Activated CD4-positive, alpha-beta memory T cell treated with anti-CD3 and anti-CD28 coated beads for 36 hours (primary cell): Measurements from ENCODE around the gene P3H2. TPM values are rescaled to one million over a fixed set of nuclear protein-coding genes. Genes with fewer than 3 reads are reported as not detected.
"Not testable (repeated sequence)": the region's sequence is repeated elsewhere in the genome, so short reads cannot be mapped to it uniquely, and the experiment has no call there.

Experiments
- CTCF ChIA-PET: fragments of 350-600 bp; sonication (Branson Sonifier 250); formaldehyde crosslinking; loops from one replicate; lab custom pipeline; 2021; ENCODE audit warnings: antibody characterized with exemption, inconsistent platforms; lab: Charles Lee
- POLR2A ChIA-PET: fragments of 350-600 bp; sonication (Branson Sonifier 250); formaldehyde crosslinking; loops from one replicate; lab custom pipeline; 2021; ENCODE audit warnings: antibody characterized with exemption; lab: Charles Lee
- DNase-seq: peaks from one replicate; pipeline ENCODE4 v3.0.0-alpha.2; 2020
- H3K27ac Mint-ChIP-seq: one replicate; pipeline ENCODE4 v1.8.0; 2021; ENCODE audit warnings: mixed read lengths
- H3K27me3 Mint-ChIP-seq: one replicate; pipeline ENCODE4 v1.8.0; 2021; ENCODE audit warnings: mixed read lengths
- H3K36me3 Mint-ChIP-seq: one replicate; pipeline ENCODE4 v1.8.0; 2021; ENCODE audit warnings: mixed read lengths
- H3K4me1 Mint-ChIP-seq: one replicate; pipeline ENCODE4 v1.8.0; 2021; ENCODE audit warnings: low read depth, mixed read lengths
- H3K4me3 Mint-ChIP-seq: one replicate; pipeline ENCODE4 v1.8.0; 2021; ENCODE audit warnings: mild to moderate bottlenecking, mixed read lengths
- H3K9me3 Mint-ChIP-seq: one replicate; pipeline ENCODE4 v1.8.0; 2021; ENCODE audit warnings: mixed read lengths
- intact Hi-C: fragments of 100-400 bp; cut with micrococcal nuclease; formaldehyde crosslinking; loops from one replicate; pipeline ENCODE4 v1.15.1; 2023
- total RNA-seq, 2 experiments: library from RNA; stranded (reverse); gene quantifications; one replicate each; pipeline ENCODE4 v1.2.3, GENCODE V29; 2021

Gene P3H2
- total RNA-seq, 2 experiments from 2014 or later, result not detected

DNA sequence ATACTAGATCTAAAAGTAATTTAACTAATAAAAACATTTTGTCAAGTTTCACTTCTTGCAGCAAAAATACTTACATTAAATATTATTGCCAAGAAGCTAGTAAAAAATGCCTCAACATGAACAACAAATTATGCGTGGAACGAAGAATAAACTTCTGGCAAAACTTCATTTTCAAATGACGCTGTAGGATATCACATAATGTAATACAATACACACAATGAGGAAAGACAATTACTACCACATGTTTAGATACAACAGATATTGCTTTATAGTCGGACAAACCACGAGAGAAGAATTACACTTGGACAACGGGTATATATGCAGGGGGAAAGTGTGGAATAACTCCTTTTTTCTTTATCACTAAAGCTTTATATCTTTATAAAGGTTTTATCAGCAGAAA is 21.6 kb downstream of the P3H2 start:
- H3K9me3 Mint-ChIP-seq, result no peaks in the 10 kb centered on the region
- H3K4me1 Mint-ChIP-seq, result no peaks in the 10 kb centered on the region
- DNase-seq, result no peak
- ChIA-PET CTCF (no interaction called here), POLR2A (no interaction called here)
- H3K36me3 Mint-ChIP-seq, result no peaks in the 10 kb centered on the region
- H3K27me3 Mint-ChIP-seq, result peaks cover 4% of the 10 kb centered on the region
- intact Hi-C loops, result no loop called here
- no peak overlapping the region for H3K27ac Mint-ChIP-seq
- H3K4me3 Mint-ChIP-seq, result no peak overlapping the region

- Mint-ChIP-seq H3K9me3 (no peaks in the 10 kb centered on the region), H3K27me3 (peaks cover 2% of the 10 kb centered on the region), H3K4me1 (no peaks in the 10 kb centered on the region), H3K4me3 (no peak overlapping the region), H3K27ac (no peak overlapping the region), H3K36me3 (no peaks in the 10 kb centered on the region)
- DNase-seq, result no peak
- POLR2A ChIA-PET, result no interaction called here
- CTCF ChIA-PET, result no interaction called here
- intact Hi-C loops, result no loop called here
Measured at GRCh38 chr3:190097617-190098016, 23.1 kb downstream of the P3H2 start.

DNA sequence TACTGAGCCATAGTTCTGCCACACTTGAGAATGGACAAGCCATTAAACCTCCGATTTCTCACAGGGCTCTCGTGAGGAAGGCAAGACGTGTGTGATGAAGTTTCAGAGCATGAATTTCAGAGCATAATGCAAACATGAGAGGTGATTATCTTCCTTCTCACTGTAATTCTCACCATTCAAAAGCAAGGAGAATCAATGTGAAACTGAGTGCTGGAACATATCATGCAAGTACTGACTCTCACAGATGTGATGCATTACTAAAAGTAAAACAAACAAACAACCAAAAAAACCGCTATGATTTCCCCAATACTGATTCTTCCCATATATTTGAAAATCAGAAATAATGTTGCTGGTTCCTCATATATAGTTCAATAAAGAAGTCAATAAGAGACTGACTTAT is 23.7 kb downstream of the P3H2 start:
- H3K4me3 Mint-ChIP-seq, result no peak overlapping the region
- peaks cover 2% of the 10 kb centered on the region for H3K27me3 Mint-ChIP-seq
- DNase-seq, result no peak
- no peaks in the 10 kb centered on the region for H3K36me3 Mint-ChIP-seq
- intact Hi-C loops, result no loop called here
- ChIA-PET POLR2A (no interaction called here), CTCF (no interaction called here)
- no peaks in the 10 kb centered on the region for H3K4me1 Mint-ChIP-seq
- no peak overlapping the region for H3K27ac Mint-ChIP-seq
- H3K9me3 Mint-ChIP-seq, result no peaks in the 10 kb centered on the region

- no peak for DNase-seq
- H3K27me3 Mint-ChIP-seq, result peaks cover 4% of the 10 kb centered on the region
- no peak overlapping the region for H3K4me3 Mint-ChIP-seq
- H3K36me3 Mint-ChIP-seq, result no peaks in the 10 kb centered on the region
- no peaks in the 10 kb centered on the region for H3K9me3 Mint-ChIP-seq
- intact Hi-C loops, result no loop called here
- ChIA-PET POLR2A (no interaction called here), CTCF (no interaction called here)
- no peak overlapping the region for H3K27ac Mint-ChIP-seq
- H3K4me1 Mint-ChIP-seq, result no peaks in the 10 kb centered on the region
Measured at GRCh38 chr3:190096345-190096744, 24.4 kb downstream of the P3H2 start.

- Mint-ChIP-seq H3K27ac (no peak overlapping the region), H3K4me3 (no peak overlapping the region), H3K36me3 (no peaks in the 10 kb centered on the region), H3K4me1 (no peaks in the 10 kb centered on the region), H3K9me3 (no peaks in the 10 kb centered on the region), H3K27me3 (peaks cover 4% of the 10 kb centered on the region)
- CTCF ChIA-PET, result no interaction called here
- intact Hi-C loops, result no loop called here
- POLR2A ChIA-PET, result no interaction called here
- no peak for DNase-seq
Measured at GRCh38 chr3:190094160-190094718, 26.5 kb downstream of the P3H2 start.

DNA sequence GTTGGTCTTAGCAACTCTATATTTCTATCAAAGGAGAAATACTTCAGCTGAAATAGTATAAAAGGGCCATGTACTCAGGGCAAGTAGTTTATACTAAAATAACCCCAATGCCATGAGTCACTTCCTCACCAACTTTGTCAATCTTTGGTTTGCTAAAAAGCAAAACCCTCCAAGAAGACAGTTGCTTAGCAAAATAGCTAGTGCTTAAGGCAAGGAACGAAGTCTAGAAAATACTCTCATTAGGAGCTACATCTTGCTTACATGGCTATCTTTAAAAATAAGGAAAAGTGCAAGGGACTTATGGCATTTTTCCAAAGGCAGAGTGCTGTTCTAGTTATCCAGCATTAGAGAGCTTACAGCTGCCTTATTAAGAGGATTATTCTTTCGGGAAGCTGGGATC is 28.4 kb downstream of the P3H2 start:
- intact Hi-C loops, result no loop called here
- CTCF ChIA-PET, result no interaction called here
- no peak overlapping the region for H3K27ac Mint-ChIP-seq
- DNase-seq, result no peak
- no peaks in the 10 kb centered on the region for H3K36me3 Mint-ChIP-seq
- H3K9me3 Mint-ChIP-seq, result no peaks in the 10 kb centered on the region
- POLR2A ChIA-PET, result no interaction called here
- peaks cover 9% of the 10 kb centered on the region for H3K27me3 Mint-ChIP-seq
- H3K4me1 Mint-ChIP-seq, result no peaks in the 10 kb centered on the region
- H3K4me3 Mint-ChIP-seq, result no peak overlapping the region

GRCh38 chr3:190089711-190090110 is 31.0 kb downstream of the P3H2 start:
- ChIA-PET CTCF (no interaction called here), POLR2A (no interaction called here)
- intact Hi-C loops, result no loop called here
- no peaks in the 10 kb centered on the region for H3K4me1 Mint-ChIP-seq
- H3K36me3 Mint-ChIP-seq, result no peaks in the 10 kb centered on the region
- no peak for DNase-seq
- H3K9me3 Mint-ChIP-seq, result no peaks in the 10 kb centered on the region
- no peak overlapping the region for H3K4me3 Mint-ChIP-seq
- peaks cover 8% of the 10 kb centered on the region for H3K27me3 Mint-ChIP-seq
- no peak overlapping the region for H3K27ac Mint-ChIP-seq

- DNase-seq, result no peak
- Mint-ChIP-seq H3K36me3 (no peaks in the 10 kb centered on the region), H3K9me3 (no peaks in the 10 kb centered on the region), H3K4me3 (no peak overlapping the region), H3K4me1 (no peaks in the 10 kb centered on the region), H3K27ac (no peak overlapping the region), H3K27me3 (peaks cover 8% of the 10 kb centered on the region)
- CTCF ChIA-PET, result no interaction called here
- POLR2A ChIA-PET, result no interaction called here
- intact Hi-C loops, result no loop called here
Measured at GRCh38 chr3:190088890-190089289, 31.8 kb downstream of the P3H2 start.

- POLR2A ChIA-PET, result no interaction called here
- CTCF ChIA-PET, result no interaction called here
- no peak overlapping the region for H3K4me3 Mint-ChIP-seq
- no peak overlapping the region for H3K27ac Mint-ChIP-seq
- no peaks in the 10 kb centered on the region for H3K4me1 Mint-ChIP-seq
- no peak for DNase-seq
- peaks cover 6% of the 10 kb centered on the region for H3K27me3 Mint-ChIP-seq
- intact Hi-C loops, result no loop called here
- H3K36me3 Mint-ChIP-seq, result no peaks in the 10 kb centered on the region
- no peaks in the 10 kb centered on the region for H3K9me3 Mint-ChIP-seq
Measured at GRCh38 chr3:190086191-190086590, 34.5 kb downstream of the P3H2 start.

- H3K27ac Mint-ChIP-seq, result no peak overlapping the region
- H3K4me1 Mint-ChIP-seq, result no peaks in the 10 kb centered on the region
- CTCF ChIA-PET, result no interaction called here
- POLR2A ChIA-PET, result no interaction called here
- DNase-seq, result no peak
- H3K9me3 Mint-ChIP-seq, result no peaks in the 10 kb centered on the region
- H3K27me3 Mint-ChIP-seq, result peaks cover 8% of the 10 kb centered on the region
- H3K4me3 Mint-ChIP-seq, result no peak overlapping the region
- intact Hi-C loops, result no loop called here
- H3K36me3 Mint-ChIP-seq, result no peaks in the 10 kb centered on the region
Measured at GRCh38 chr3:190084983-190085382, 35.7 kb downstream of the P3H2 start.

GRCh38 chr3:190083635-190084034 is 37.1 kb downstream of the P3H2 start:
- ChIA-PET POLR2A (no interaction called here), CTCF (no interaction called here)
- peaks cover 6% of the 10 kb centered on the region for H3K27me3 Mint-ChIP-seq
- H3K9me3 Mint-ChIP-seq, result no peaks in the 10 kb centered on the region
- no peaks in the 10 kb centered on the region for H3K36me3 Mint-ChIP-seq
- H3K27ac Mint-ChIP-seq, result no peak overlapping the region
- DNase-seq, result no peak
- no peaks in the 10 kb centered on the region for H3K4me1 Mint-ChIP-seq
- no peak overlapping the region for H3K4me3 Mint-ChIP-seq
- intact Hi-C loops, result no loop called here

- POLR2A ChIA-PET, result no interaction called here
- CTCF ChIA-PET, result no interaction called here
- Mint-ChIP-seq H3K4me1 (no peaks in the 10 kb centered on the region), H3K36me3 (no peaks in the 10 kb centered on the region), H3K27me3 (peaks cover 6% of the 10 kb centered on the region), H3K9me3 (no peaks in the 10 kb centered on the region), H3K4me3 (no peak overlapping the region), H3K27ac (no peak overlapping the region)
- intact Hi-C loops, result no loop called here
- no peak for DNase-seq
Measured at GRCh38 chr3:190081389-190081788, 39.3 kb downstream of the P3H2 start.

GRCh38 chr3:190079173-190079572 is 41.5 kb downstream of the P3H2 start:
- H3K4me3 Mint-ChIP-seq, CTCF ChIA-PET, H3K9me3 Mint-ChIP-seq, POLR2A ChIA-PET, DNase-seq, H3K4me1 Mint-ChIP-seq, H3K27ac Mint-ChIP-seq, intact Hi-C loops, H3K36me3 Mint-ChIP-seq: not testable (repeated sequence)
- H3K27me3 Mint-ChIP-seq, result peaks cover 12% of the 10 kb centered on the region
